SK-N-MC (cell line): ENCODE results near the gene JADE1.

Experiments
- DNase-seq: peaks from one replicate; pipeline ENCODE4 v3.0.0-alpha.2; 2011; ENCODE audit warnings: low read depth, low spot score
- H3K27ac ChIP-seq: fragments of 200-600 bp; sonication (generic); 2 replicates; pipeline ENCODE4 v1.5.1; 2016; ENCODE audit warnings: mixed run types
- H3K36me3 ChIP-seq: fragments of 200-600 bp; sonication (generic); 2 replicates; pipeline ENCODE4 v1.6.1; 2017; ENCODE audit warnings: antibody characterized with exemption, low read length, mixed read lengths; ENCODE audit not compliant: insufficient read depth
- H3K4me3 ChIP-seq: fragments of 200-600 bp; sonication (generic); 2 replicates; pipeline ENCODE4 v1.5.1; 2016
- H3K9ac ChIP-seq: fragments of 200-600 bp; sonication (generic); 2 replicates; pipeline ENCODE4 v1.8.0; 2017; ENCODE audit warnings: mixed run types, mixed read lengths; ENCODE audit not compliant: insufficient read length
- H3K9me3 ChIP-seq: fragments of 200-600 bp; sonication (generic); 2 replicates; pipeline ENCODE4 v1.6.1; 2017; ENCODE audit warnings: low read depth, mild to moderate bottlenecking, antibody characterized with exemption, low read length, moderate library complexity, mixed read lengths
- EZH2 ChIP-seq: fragments of 200-600 bp; sonication (generic); IDR thresholded peaks from one replicate; pipeline ENCODE4 v1.6.1; 2017; ENCODE audit warnings: antibody characterized with exemption
- FOXP2 ChIP-seq: optimal IDR thresholded peaks from 2 replicates; pipeline ENCODE3; 2011; ENCODE audit warnings: mild to moderate bottlenecking, moderate library complexity; ENCODE audit not compliant: insufficient read depth; ENCODE audit errors: extremely low read length, control extremely low read depth
- POLR2AphosphoS5 ChIP-seq: IDR thresholded peaks from 2 replicates; pipeline ENCODE4 v1.6.1; 2012; ENCODE audit warnings: mild to moderate bottlenecking, low read depth, low read length, borderline replicate concordance

The JADE1 gene

DNA sequence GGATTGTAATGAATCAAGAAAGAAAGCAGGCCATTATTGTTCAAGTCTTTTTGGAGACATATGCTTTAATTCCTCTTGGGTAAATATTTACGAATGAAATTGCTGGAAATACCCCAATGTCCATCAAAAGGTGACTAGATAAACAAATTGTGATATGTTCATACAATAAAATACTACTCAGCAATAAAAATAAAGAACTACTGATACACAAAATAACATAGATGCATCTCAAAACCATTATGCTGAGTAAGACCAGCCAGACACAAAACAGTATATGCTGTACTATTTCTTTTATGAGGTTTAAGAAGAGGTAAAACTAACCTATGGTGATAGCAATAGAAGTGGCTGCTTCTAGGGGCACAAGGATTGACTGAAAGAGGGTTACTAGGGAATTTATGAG lies 28.8 kb upstream of the JADE1 start:
- Histone ChIP-seq H3K27ac (no peak overlapping the region), H3K9ac (no peak overlapping the region), H3K4me3 (no peak overlapping the region), H3K36me3 (no peaks in the 10 kb centered on the region), H3K9me3 (no peaks in the 10 kb centered on the region)
- TF ChIP-seq FOXP2: no peak
- no peak for TF ChIP-seq EZH2
- TF ChIP-seq POLR2AphosphoS5: no peak
- no peak for DNase-seq

- no peaks in the 10 kb centered on the region for H3K9me3 ChIP-seq
- DNase-seq: no peak
- H3K36me3 ChIP-seq: no peaks in the 10 kb centered on the region
- no peak for TF ChIP-seq EZH2
- no peak for TF ChIP-seq FOXP2
- no peak for TF ChIP-seq POLR2AphosphoS5
- no peak overlapping the region for H3K27ac ChIP-seq
- no peak overlapping the region for H3K4me3 ChIP-seq
- no peak overlapping the region for H3K9ac ChIP-seq
Observed at GRCh38 chr4:128782076-128782715, 27.3 kb upstream of the JADE1 start.

DNA sequence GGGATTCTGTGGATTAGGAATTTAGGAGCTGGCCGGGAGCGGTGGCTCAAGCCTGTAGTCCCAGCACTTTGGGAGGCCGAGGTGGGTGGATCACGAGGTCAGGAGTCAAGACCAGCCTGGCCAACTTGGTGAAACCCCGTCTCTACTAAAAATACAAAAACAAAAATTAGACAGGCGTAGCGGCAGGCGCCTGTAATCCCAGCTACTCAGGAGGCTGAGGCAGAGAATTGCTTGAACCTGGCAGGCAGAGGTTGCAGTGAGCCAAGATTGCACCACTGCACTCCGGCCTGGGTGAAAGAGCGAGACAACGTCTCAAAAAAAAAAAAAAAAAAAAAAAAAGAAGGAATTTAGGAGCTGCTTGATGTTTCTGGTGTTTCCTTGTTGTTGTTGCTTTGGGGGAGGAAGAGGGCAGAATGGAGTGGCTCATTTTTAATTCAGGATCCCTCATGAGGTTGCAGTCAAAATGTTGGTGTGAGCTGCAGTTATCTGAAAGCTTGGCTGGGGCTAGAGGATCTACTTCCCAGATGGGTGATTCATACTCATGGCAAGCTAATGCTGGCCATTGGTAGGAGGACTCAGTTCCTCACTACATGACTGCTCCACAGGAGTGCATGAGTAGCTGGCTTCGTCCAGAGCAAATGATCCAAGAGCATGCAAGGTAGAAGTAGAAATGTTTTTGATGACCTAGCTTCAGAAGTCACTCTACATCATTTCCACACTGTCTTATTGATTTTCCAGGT lies 26.5 kb upstream of the JADE1 start:
- H3K9ac ChIP-seq: no peak overlapping the region
- DNase-seq: no peak
- H3K36me3 ChIP-seq: no peaks in the 10 kb centered on the region
- H3K4me3 ChIP-seq: no peak overlapping the region
- H3K27ac ChIP-seq: no peak overlapping the region
- no peaks in the 10 kb centered on the region for H3K9me3 ChIP-seq
- TF ChIP-seq FOXP2 (no peak), EZH2 (no peak), POLR2AphosphoS5 (no peak)

DNA sequence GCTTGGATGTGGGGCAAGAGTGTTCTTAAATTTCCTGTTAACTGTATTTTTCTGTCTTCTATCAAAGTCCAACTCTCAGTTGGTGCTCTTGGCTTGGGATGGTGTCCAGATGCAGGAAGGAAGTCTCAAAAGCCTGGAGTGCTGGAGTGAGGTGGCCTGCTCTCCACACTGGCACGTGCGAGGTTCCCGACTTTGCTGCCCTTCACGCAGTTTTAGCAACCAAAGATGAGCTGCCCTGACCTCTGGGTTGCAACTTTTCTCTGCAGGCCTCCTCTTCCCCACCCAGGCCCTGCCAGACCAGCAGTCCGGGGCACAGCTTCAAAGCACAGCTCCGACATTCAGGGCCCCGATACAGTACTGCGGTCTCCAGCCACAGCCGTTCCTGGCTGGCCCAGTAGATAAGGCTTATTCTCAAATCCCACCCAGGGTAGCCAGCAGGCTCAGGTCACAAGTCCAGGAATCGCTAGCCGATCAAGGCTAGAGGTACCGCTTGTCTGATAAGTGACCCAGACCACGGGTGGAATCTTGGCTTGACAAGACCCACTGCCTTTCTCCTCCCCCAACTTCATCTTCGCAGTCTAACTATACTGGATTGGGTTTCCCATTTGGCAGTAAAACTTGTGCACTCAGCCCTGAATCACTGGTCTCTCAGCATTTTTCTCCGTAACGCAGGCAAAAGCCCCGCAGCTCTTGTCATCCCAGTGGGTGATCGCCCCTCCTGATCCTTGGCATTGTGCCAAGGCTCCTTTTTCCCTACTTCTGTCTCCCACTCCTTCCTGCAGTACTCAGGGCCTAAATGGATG lies 21.8 kb upstream of the JADE1 start:
- no peak for TF ChIP-seq EZH2
- TF ChIP-seq POLR2AphosphoS5: peak; percentile 24; the same call in 1 of the 2 replicates
- TF ChIP-seq FOXP2: no peak
- Histone ChIP-seq H3K36me3 (no peaks in the 10 kb centered on the region), H3K9me3 (no peaks in the 10 kb centered on the region), H3K9ac (no peak overlapping the region), H3K4me3 (no peak overlapping the region), H3K27ac (no peak overlapping the region)
- DNase-seq: no peak

DNA sequence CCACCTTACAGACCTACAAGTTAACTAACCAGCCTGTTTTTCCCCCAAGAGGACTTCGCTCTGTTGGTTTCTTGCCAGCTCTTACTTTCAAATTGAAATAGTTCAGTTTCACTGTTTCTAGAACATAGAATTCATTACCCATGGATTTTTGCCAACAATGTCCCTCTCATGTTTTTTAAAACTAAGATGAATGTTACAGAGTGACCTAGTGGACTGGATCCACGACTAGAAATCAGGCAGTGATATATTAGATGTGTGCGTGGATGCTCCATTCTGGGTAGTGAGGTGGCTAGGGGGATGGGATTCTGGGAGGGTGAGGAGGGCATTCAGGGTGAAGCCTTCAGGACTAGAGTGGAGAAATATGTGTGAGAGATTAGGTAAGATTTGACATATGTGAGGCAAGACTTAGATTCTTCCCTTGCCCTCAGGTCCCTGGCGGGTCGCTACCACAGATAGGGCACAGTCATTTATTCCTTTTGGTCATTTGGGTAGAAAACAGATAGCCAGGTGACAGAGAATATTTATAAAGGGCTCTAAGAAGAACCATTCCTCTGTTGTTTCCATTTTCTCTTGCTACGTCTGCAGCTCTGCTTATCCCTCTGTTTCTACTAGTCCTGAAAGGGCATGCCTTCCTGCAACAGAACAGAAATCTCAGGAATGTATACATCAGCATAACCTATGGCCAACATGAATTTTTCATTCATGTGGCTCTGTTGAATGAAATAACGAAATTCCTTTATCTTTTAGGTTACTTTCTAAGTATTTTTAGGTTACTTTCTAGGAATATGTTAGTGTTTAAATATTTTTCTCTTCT lies 15.4 kb upstream of the JADE1 start:
- no peak overlapping the region for H3K27ac ChIP-seq
- H3K4me3 ChIP-seq: no peak overlapping the region
- no peaks in the 10 kb centered on the region for H3K9me3 ChIP-seq
- no peaks in the 10 kb centered on the region for H3K36me3 ChIP-seq
- DNase-seq: no peak
- TF ChIP-seq FOXP2 (no peak), EZH2 (no peak), POLR2AphosphoS5 (no peak)
- no peak overlapping the region for H3K9ac ChIP-seq

- no peak overlapping the region for H3K9ac ChIP-seq
- no peak for DNase-seq
- H3K36me3 ChIP-seq: no peaks in the 10 kb centered on the region
- TF ChIP-seq EZH2: no peak
- no peak for TF ChIP-seq POLR2AphosphoS5
- TF ChIP-seq FOXP2: no peak
- no peaks in the 10 kb centered on the region for H3K9me3 ChIP-seq
- no peak overlapping the region for H3K4me3 ChIP-seq
- no peak overlapping the region for H3K27ac ChIP-seq
Observed at GRCh38 chr4:128796934-128797333, 12.6 kb upstream of the JADE1 start.

DNA sequence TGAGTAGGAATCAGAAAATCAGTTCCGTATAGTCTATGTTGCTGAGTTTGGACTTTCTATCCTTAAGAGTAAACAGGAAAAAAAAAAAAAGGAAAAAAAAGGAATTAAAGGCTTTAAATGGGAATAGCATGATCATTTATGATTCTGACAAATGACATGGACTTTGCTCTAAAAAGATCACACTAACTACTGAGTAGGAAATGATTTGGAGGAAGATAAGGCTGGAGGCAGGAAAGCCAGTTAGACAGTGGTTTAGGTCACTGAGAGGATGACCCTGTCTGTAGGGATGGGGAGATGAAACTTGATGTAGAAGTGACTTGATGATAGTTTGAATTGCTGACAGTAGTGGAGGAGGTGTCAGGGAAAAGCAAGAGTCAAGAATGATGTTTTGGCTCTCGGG lies 9.2 kb upstream of the JADE1 start:
- DNase-seq: no peak
- Histone ChIP-seq H3K4me3 (no peak overlapping the region), H3K36me3 (no peaks in the 10 kb centered on the region), H3K9me3 (no peaks in the 10 kb centered on the region), H3K27ac (no peak overlapping the region), H3K9ac (no peak overlapping the region)
- TF ChIP-seq FOXP2 (no peak), EZH2 (no peak), POLR2AphosphoS5 (no peak)

DNA sequence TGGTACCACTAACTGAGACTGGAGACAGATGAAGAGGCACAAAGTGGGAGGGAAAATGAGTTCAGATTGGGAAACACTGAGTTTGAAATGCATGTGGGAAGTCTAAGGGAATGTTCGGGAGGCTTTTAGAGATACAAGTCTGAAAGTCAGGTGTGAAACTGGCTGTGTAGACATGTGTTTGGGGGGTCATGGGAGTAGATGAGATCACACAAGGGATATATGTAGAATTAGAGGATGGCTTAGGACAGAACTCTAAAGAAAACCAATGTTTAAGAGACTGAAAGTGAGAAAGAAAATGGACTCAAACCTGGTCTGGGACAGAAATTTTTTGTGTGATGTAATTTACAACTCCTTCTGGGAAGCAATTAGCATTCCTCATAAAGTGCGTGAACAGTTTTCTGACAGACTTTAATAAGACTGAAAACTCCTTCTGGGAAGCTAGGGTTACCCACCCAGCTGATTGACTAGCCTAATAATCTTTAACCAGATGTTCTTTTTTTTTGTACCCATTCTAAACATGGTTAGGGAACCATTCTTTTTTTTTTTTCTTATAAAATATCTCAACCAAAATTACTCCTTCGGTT lies 8.7 kb upstream of the JADE1 start:
- no peak overlapping the region for H3K9ac ChIP-seq
- no peak for DNase-seq
- H3K27ac ChIP-seq: no peak overlapping the region
- no peaks in the 10 kb centered on the region for H3K36me3 ChIP-seq
- H3K4me3 ChIP-seq: no peak overlapping the region
- no peak for TF ChIP-seq POLR2AphosphoS5
- no peak for TF ChIP-seq EZH2
- no peak for TF ChIP-seq FOXP2
- no peaks in the 10 kb centered on the region for H3K9me3 ChIP-seq
